ENCODE data around the gene TTR.

Gene TTR

DNA sequence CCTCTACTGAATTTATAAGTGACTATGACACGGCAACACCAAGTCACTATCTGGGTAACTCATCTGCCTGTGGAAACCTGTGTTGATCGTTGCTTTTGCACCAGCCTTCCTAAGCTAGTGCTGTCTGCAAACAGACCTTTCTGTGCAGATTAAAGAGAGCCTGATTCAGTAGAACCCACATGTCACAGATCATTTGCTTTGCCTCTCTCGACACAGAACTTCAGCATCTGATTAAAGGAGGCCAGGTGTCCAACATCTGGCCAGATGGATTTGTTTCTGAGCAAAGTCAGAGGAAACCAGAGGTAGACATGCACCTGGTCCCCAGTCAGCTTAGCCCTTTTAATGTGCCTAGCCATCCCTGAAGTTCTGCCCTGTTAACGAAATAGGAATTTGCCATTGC lies 15.0 kb upstream of the TTR start:
- in situ Hi-C loops (cut with MboI; ENCODE audit: low pct_unique_long_range_greater_than_20kb, low sequenced_read_pairs, unreplicated experiment) = no loop called here
- DNase-seq (ENCODE audit: low spot score) = no peak
- TF ChIP-seq, protein P1, sequence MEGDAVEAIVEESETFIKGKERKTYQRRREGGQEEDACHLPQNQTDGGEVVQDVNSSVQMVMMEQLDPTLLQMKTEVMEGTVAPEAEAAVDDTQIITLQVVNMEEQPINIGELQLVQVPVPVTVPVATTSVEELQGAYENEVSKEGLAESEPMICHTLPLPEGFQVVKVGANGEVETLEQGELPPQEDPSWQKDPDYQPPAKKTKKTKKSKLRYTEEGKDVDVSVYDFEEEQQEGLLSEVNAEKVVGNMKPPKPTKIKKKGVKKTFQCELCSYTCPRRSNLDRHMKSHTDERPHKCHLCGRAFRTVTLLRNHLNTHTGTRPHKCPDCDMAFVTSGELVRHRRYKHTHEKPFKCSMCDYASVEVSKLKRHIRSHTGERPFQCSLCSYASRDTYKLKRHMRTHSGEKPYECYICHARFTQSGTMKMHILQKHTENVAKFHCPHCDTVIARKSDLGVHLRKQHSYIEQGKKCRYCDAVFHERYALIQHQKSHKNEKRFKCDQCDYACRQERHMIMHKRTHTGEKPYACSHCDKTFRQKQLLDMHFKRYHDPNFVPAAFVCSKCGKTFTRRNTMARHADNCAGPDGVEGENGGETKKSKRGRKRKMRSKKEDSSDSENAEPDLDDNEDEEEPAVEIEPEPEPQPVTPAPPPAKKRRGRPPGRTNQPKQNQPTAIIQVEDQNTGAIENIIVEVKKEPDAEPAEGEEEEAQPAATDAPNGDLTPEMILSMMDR (IDR thresholded peaks at IDR 0.05; ENCODE audit: extremely low read depth, insufficient read depth, missing control alignments) = no peak

DNA sequence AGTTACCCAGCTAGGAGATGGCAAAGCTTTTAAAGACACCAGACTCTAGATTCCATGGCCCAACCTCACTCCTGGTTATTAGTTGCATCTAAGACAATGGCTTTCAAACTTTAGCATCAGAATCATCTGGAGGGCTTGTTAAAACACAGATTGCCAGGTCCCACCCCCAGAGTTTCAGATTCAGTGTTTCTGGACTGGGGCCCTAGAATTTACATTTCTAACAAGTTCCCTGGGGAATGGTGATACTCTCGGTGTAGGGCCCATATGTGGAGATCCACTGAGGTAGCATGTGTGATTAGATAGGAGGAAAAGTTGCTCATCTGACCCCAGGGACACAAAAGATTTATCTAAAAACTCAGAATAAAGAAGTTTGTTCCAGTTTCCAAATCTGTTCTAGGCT lies 14.5 kb upstream of the TTR start:
- in situ Hi-C loops (cut with MboI; ENCODE audit: low pct_unique_long_range_greater_than_20kb, low sequenced_read_pairs, unreplicated experiment) = no loop called here
- no peak for DNase-seq (ENCODE audit: low spot score)
- TF ChIP-seq, protein P1 (IDR thresholded peaks at IDR 0.05; ENCODE audit: extremely low read depth, insufficient read depth, missing control alignments) = no peak

DNA sequence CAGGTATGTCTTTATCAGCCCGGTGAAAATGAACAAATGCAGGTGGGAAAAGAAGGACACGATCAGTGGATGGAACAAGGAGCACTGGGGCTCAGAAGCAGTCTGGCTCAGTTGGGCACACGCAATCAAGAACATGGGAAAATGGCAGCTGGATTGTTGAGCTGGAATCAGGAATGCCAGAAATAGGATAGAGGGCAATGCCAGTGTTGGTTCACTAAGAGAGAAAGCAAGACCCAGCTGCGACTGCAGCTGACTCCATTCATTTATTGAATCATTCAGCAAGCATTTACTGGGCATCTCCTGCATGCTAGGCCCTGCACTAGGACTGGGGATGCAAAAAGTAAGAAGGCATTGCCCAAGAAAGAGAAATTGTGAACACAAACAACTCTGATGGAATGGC lies 13.6 kb upstream of the TTR start:
- TF ChIP-seq, protein P1 (IDR thresholded peaks at IDR 0.05; ENCODE audit: extremely low read depth, insufficient read depth, missing control alignments) = no peak
- in situ Hi-C loops (cut with MboI; ENCODE audit: low pct_unique_long_range_greater_than_20kb, low sequenced_read_pairs, unreplicated experiment) = no loop called here
- no peak for DNase-seq (ENCODE audit: low spot score)

DNA sequence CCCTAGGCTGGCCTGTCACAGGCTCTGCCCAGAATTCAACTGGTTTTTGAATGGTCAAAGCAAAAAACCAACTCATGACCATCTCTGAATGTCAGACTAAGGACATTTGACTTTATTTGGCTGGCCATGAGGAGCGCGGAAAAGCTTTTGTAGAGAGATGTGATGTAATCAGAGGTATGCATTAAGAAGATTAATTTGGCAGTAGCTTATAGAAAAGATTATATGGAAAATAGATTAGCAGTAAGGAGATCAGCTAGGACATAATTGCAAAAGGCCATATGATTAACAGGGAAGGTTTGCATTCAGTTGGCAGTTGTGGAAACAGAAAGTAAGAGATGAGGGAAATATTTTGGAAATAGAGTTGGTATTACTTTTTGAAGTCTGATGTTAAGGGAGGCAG lies 12.3 kb upstream of the TTR start:
- in situ Hi-C loops (cut with MboI; ENCODE audit: low pct_unique_long_range_greater_than_20kb, low sequenced_read_pairs, unreplicated experiment) = no loop called here
- DNase-seq (ENCODE audit: low spot score) = no peak
- TF ChIP-seq, protein P1 (IDR thresholded peaks at IDR 0.05; ENCODE audit: extremely low read depth, insufficient read depth, missing control alignments) = no peak

DNA sequence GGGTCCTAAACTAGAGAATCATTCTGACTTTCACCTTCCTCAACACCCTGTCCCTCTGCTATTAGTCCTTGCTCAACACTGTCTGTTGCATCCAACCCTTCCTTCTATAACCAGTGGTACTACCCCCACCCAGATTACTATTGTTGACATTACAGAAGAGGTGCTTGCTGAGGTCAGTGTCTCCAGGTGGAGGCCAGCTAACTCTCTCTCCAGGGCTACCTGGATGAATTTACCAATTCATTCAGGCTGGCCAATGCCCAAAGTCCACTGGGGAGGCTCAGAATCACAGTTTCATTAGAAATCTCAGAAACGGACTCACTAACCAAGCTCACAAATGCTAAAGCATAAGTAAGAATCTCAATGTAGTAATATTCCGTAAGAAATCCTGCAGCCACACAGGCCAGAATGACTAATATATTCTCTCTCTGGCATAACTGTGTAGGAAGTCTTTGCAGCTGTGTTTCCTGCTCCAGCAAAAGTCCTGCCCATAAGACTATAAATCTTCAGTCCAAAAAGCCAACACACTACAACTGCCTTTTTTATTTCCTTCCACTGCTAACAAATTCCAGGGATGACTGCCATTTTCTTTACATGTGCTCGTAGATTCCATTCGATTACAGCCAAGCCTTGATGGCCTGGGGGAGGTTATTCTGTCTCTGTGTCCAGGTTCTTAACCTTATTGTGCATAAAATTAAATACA lies 10.0 kb upstream of the TTR start:
- in situ Hi-C loops (cut with MboI; ENCODE audit: low pct_unique_long_range_greater_than_20kb, low sequenced_read_pairs, unreplicated experiment) = no loop called here
- DNase-seq (ENCODE audit: low spot score) = no peak
- TF ChIP-seq, protein P1 (IDR thresholded peaks at IDR 0.05; ENCODE audit: extremely low read depth, insufficient read depth, missing control alignments) = no peak

DNA sequence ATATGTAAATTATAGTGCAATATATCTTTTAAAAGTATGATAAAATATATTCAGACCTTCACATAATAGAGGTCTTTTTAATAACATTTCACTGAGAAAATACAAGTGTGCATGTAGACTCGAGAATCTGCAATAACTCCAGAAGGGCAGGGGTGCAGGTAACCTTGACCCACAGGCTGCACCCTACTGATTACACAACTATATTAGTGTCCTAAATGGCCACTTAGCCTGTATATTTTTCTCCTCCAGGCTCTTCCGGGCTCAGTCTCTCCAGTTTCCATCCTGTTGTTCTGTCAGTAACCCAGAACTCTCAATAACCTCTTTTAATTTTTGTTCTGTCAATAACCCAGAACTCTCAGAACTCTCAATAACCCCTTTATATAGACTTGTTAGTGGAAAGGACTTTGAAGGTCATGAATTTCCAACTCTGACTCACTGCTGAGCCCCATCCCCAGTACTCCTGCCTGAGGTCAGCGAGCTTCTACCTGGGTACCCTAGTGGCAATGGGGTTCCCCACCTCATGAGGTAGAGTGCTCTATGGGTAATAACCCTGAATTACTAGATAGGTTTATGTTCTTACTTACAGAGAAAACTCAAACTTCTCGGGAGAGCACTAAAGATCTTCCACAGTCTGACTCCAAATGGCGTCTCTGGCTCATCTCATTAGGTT lies 8.4 kb upstream of the TTR start:
- in situ Hi-C loops (cut with MboI; ENCODE audit: low pct_unique_long_range_greater_than_20kb, low sequenced_read_pairs, unreplicated experiment) = no loop called here
- DNase-seq (ENCODE audit: low spot score) = no peak
- TF ChIP-seq, protein P1 (IDR thresholded peaks at IDR 0.05; ENCODE audit: extremely low read depth, insufficient read depth, missing control alignments) = no peak

All from GM13977 (cell line).